Thymus (tissue), 11 donors: Measurements from ENCODE around the gene CACNA2D1. TPM values are rescaled to one million over a fixed set of nuclear protein-coding genes. Genes with fewer than 3 reads are reported as not detected.

Experiments used
- DNase-seq, 9 donors: peaks; one replicate each; pipeline ENCODE4 v3.0.0-alpha.2; 2013; ENCODE audit warnings: low spot score in 9 of 9, low read depth in 6 of 9, missing footprints in 1 of 9
- H3K27ac ChIP-seq, 2 donors: one replicate each; pipeline ENCODE4 v1.5.1; 2013; ENCODE audit warnings: control low read depth in 1 of 2, low read depth in 1 of 2, low read length in 1 of 2, mild to moderate bottlenecking in 1 of 2, moderate library complexity in 1 of 2
- H3K27me3 ChIP-seq, 2 donors: one replicate each; pipeline ENCODE4 v1.5.1; 2013; ENCODE audit warnings: low read length in 1 of 2; ENCODE audit not compliant: control insufficient read depth in 2 of 2, insufficient read depth in 1 of 2
- H3K36me3 ChIP-seq, 2 donors: one replicate each; pipeline ENCODE4 v1.5.1; 2013; ENCODE audit warnings: low read length in 1 of 2, mild to moderate bottlenecking in 1 of 2, moderate library complexity in 1 of 2; ENCODE audit not compliant: control insufficient read depth in 2 of 2, insufficient read depth in 2 of 2
- H3K4me1 ChIP-seq, 2 donors: one replicate each; pipeline ENCODE4 v1.5.1; 2013; ENCODE audit warnings: low read length in 2 of 2; ENCODE audit not compliant: control insufficient read depth in 2 of 2, insufficient read depth in 2 of 2
- H3K4me3 ChIP-seq, 2 donors: one replicate each; pipeline ENCODE4 v1.5.1; 2013; ENCODE audit warnings: low read length in 2 of 2, control low read depth in 1 of 2, mild to moderate bottlenecking in 1 of 2
- H3K9me3 ChIP-seq, 2 donors: one replicate each; pipeline ENCODE4 v1.5.1; 2013; ENCODE audit warnings: low read length in 1 of 2, mild to moderate bottlenecking in 1 of 2; ENCODE audit not compliant: control insufficient read depth in 2 of 2, insufficient read depth in 1 of 2
- WGBS: extraction: QIAGEN DNeasy Blood & Tissue Kit; methylation state at CpG from one replicate; pipeline ENCODE4 v1.1.7; 2013; 5-methylcytosine and 5-hydroxymethylcytosine counted together
- polyA plus RNA-seq: library from polyadenylated mRNA; stranded (reverse); fragments of 200-250 nt; gene quantifications from one replicate; pipeline ENCODE4 v1.2.3, GENCODE V29; 2013
- total RNA-seq: library from RNA; stranded (reverse); fragments of 120-200 nt; gene quantifications from one replicate; pipeline ENCODE4 v1.2.4, GENCODE V29; 2013
- donor health status: healthy.

Gene CACNA2D1
- total and polyA plus RNA-seq, 2 donors = 5.7 to 8.4 TPM

GRCh38 chr7:82373926-82374635, 69.5 kb downstream of the CACNA2D1 start:
- Histone ChIP-seq H3K36me3 (no peaks in the 10 kb centered on the region), H3K4me3 (no peak overlapping the region), H3K27ac (no peak overlapping the region), H3K27me3 (no peaks in the 10 kb centered on the region), H3K4me1 (no peaks in the 10 kb centered on the region), H3K9me3 (no peaks in the 10 kb centered on the region)
- no peak for DNase-seq
- 74% methylated on average over 7 of the region's 7 CpGs for WGBS

GRCh38 chr7:82364671-82365070, 78.9 kb downstream of the CACNA2D1 start:
- Histone ChIP-seq H3K27me3 (no peaks in the 10 kb centered on the region), H3K27ac (no peak overlapping the region), H3K4me3 (no peak overlapping the region), H3K36me3 (no peaks in the 10 kb centered on the region), H3K9me3 (no peaks in the 10 kb centered on the region), H3K4me1 (no peaks in the 10 kb centered on the region)
- WGBS = 96% methylated on average over 2 of the region's 2 CpGs
- no peak for DNase-seq

GRCh38 chr7:82364048-82364447, 79.5 kb downstream of the CACNA2D1 start:
- H3K4me1 ChIP-seq = no peaks in the 10 kb centered on the region
- H3K27ac ChIP-seq = no peak overlapping the region
- no peak overlapping the region for H3K4me3 ChIP-seq
- whole genome bisulfite sequencing = 76% methylated on average over 1 of the region's 1 CpG
- H3K9me3 ChIP-seq = no peaks in the 10 kb centered on the region
- no peaks in the 10 kb centered on the region for H3K36me3 ChIP-seq
- H3K27me3 ChIP-seq = no peaks in the 10 kb centered on the region
- no peak for DNase-seq

- H3K27ac ChIP-seq = no peak overlapping the region
- H3K36me3 ChIP-seq = no peaks in the 10 kb centered on the region
- no peak overlapping the region for H3K4me3 ChIP-seq
- no peaks in the 10 kb centered on the region for H3K27me3 ChIP-seq
- no peaks in the 10 kb centered on the region for H3K9me3 ChIP-seq
- H3K4me1 ChIP-seq = no peaks in the 10 kb centered on the region
- no peak for DNase-seq
- 95% methylated on average over 2 of the region's 2 CpGs for WGBS
Observed at GRCh38 chr7:82362129-82362706, 81.4 kb downstream of the CACNA2D1 start.

- DNase-seq = no peak
- H3K9me3 ChIP-seq = no peaks in the 10 kb centered on the region
- H3K27me3 ChIP-seq = no peaks in the 10 kb centered on the region
- H3K4me3 ChIP-seq = no peak overlapping the region
- WGBS = 57% methylated on average over 2 of the region's 2 CpGs
- no peaks in the 10 kb centered on the region for H3K4me1 ChIP-seq
- no peak overlapping the region for H3K27ac ChIP-seq
- H3K36me3 ChIP-seq = no peaks in the 10 kb centered on the region
Observed at GRCh38 chr7:82360591-82361368, 82.8 kb downstream of the CACNA2D1 start.

GRCh38 chr7:82359426-82359825, 84.2 kb downstream of the CACNA2D1 start:
- Histone ChIP-seq H3K27me3 (no peaks in the 10 kb centered on the region), H3K4me1 (no peaks in the 10 kb centered on the region), H3K36me3 (no peaks in the 10 kb centered on the region), H3K4me3 (no peak overlapping the region), H3K27ac (no peak overlapping the region), H3K9me3 (no peaks in the 10 kb centered on the region)
- DNase-seq = no peak
- 92% methylated on average over 3 of the region's 3 CpGs for WGBS

GRCh38 chr7:82358923-82359322, 84.7 kb downstream of the CACNA2D1 start:
- Histone ChIP-seq H3K27me3 (no peaks in the 10 kb centered on the region), H3K4me3 (no peak overlapping the region), H3K9me3 (no peaks in the 10 kb centered on the region), H3K27ac (no peak overlapping the region), H3K36me3 (no peaks in the 10 kb centered on the region), H3K4me1 (no peaks in the 10 kb centered on the region)
- no peak for DNase-seq
- WGBS = 94% methylated on average over 5 of the region's 5 CpGs

GRCh38 chr7:82358009-82358578, 85.5 kb downstream of the CACNA2D1 start:
- WGBS = 87% methylated on average over 2 of the region's 2 CpGs
- no peaks in the 10 kb centered on the region for H3K27me3 ChIP-seq
- no peak overlapping the region for H3K27ac ChIP-seq
- no peaks in the 10 kb centered on the region for H3K36me3 ChIP-seq
- no peak overlapping the region for H3K4me3 ChIP-seq
- no peaks in the 10 kb centered on the region for H3K4me1 ChIP-seq
- no peaks in the 10 kb centered on the region for H3K9me3 ChIP-seq
- no peak for DNase-seq

GRCh38 chr7:82348251-82348650, 95.3 kb downstream of the CACNA2D1 start:
- Histone ChIP-seq H3K4me1 (no peaks in the 10 kb centered on the region), H3K27me3 (no peaks in the 10 kb centered on the region), H3K9me3 (no peaks in the 10 kb centered on the region), H3K36me3 (no peaks in the 10 kb centered on the region), H3K4me3 (no peak overlapping the region), H3K27ac (no peak overlapping the region)
- DNase-seq = no peak
- WGBS = 91% methylated on average over 5 of the region's 5 CpGs
